AG09319 (cell line): ENCODE data around the gene MADCAM1.

Experiments used
- DNase-seq: peaks from one replicate; pipeline ENCODE4 v3.0.0-alpha.2; 2010; ENCODE audit warnings: low read depth; ENCODE audit errors: extremely low read depth
- TF ChIP-seq, protein P1 (sequence below): IDR thresholded peaks from 2 replicates; pipeline ENCODE4 v1.5.1; 2011; ENCODE audit warnings: low read depth, mild to moderate bottlenecking, inconsistent platforms, low read length, moderate library complexity

MADCAM1 gene

DNA sequence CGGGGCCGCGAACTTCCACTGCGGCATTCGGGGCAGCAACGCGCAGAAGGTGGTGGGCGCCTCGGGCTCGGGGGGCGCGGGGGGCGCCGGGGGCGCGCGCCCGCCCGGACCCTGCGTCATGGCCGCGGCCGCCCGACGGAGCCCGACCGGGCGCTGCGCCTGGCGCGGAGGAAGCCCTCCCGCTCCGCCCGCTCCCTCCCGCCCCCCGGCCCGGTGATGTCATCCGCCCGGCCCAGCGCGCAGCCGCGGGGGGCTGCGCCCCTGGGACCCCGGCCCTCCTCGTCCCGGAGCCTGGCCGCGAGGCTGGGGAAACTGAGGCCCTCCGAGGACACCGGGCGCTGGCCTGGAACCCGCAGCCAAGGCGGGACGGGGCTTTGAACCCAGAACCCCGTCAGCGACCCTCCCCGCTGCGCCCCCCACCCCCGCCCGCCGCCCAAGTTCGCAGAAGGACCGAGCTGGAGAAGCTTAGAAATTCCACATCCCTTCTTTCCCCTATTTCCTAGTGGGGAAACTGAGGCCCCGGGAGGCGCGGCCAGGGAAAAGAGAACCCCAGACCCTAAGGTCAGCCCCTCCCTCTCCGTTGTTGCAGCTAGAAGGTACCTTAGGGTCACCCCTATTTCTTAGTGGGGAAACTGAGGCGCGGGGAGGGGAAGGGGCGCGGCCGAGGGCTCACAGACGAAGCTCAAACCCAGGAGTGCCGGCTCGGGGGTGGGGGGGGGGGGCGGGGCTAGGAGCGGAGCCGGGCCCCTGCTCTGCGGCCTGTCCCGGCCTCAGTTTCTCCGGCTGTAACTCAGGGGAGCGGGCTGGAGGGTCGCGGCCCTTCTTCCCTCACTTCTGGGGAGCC is 35.2 kb upstream of the MADCAM1 start, which contains the start of gene SHC2:
Gene SHC2 (minus strand): TSS at position 157 of the 844 bp plus-strand sequence. CDS start 37 bp downstream, at position 120.
- no peak for DNase-seq
- TF ChIP-seq, protein P1, sequence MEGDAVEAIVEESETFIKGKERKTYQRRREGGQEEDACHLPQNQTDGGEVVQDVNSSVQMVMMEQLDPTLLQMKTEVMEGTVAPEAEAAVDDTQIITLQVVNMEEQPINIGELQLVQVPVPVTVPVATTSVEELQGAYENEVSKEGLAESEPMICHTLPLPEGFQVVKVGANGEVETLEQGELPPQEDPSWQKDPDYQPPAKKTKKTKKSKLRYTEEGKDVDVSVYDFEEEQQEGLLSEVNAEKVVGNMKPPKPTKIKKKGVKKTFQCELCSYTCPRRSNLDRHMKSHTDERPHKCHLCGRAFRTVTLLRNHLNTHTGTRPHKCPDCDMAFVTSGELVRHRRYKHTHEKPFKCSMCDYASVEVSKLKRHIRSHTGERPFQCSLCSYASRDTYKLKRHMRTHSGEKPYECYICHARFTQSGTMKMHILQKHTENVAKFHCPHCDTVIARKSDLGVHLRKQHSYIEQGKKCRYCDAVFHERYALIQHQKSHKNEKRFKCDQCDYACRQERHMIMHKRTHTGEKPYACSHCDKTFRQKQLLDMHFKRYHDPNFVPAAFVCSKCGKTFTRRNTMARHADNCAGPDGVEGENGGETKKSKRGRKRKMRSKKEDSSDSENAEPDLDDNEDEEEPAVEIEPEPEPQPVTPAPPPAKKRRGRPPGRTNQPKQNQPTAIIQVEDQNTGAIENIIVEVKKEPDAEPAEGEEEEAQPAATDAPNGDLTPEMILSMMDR = no peak

DNA sequence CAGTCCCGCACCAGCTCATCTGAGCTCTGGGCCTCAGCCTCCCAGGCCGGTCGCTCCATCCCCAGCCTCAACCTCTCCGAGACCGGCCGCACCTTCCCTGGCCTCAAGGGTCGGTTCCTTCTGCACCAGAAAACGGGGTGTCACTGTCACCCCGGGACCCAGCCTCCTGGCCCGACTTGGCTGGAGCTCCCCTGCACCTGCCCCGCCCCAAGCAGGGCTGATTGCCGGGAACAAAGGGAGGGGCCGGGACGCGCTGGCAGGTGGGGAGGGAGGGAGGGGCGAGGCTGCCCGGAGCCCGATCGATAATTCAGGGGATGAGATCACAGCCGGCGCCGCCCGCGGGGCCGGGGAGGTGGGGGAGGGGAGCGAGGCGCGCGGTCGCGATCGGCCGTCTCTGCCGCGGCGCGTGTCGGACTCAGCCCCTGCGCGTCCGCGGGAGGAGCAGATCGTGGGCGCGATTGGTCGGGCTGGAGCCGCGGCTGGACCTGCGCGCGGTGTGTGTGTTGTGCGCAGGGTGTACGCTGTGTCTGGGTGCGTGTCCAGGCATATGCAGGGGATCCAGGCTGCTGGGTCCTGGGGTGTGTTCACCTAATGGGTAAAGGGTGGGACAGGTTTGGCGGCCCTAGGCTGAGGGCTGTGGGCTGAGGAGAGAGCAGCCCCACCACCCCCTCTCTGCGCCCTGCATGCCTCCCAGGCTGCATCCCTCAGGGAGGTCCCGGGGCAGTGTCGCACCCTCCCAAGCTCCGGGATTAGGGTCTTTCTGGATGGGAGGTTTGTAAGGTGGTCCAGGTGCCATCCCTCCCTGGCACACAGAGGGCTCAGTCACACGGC is 34.4 kb upstream of the MADCAM1 start:
- TF ChIP-seq, protein P1 = no peak
- DNase-seq = no peak

DNA sequence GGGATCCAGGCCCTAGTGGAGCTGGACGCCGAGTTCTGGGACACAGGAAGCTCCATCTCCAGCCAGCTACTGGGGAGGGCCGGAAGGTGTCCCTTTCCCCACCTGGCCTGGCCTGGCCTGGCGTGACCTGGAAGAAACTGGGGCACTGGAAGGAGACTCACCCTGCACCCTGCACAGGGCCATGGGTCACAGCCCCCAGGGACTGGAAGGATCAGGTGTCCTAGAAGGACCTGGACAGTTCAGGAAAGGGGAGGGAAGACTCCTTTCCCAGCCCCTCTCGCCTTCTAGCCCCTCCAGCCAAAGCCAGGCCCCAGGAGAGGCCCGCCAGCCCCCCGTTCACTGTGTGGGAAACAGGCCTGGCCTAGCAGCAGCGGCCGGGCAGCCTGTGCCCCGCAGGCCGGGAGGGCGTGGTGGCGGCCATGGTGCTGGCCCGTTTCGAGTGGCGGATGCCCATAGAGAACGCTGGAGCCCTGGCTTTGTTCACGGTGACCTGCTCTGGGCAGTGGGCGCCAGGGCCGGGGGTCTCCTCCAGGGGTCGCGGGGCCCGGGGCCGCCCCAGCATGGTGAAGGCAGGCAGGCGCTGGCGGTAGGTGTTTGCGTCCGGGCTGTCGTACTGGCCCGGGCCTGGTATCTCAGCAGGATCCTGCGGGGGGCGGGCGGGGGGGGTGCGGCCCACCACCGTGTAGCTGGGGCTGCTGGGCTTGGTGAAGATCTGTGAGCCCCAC is 32.6 kb upstream of the MADCAM1 start:
- no peak for DNase-seq
- TF ChIP-seq, protein P1 = no peak

DNA sequence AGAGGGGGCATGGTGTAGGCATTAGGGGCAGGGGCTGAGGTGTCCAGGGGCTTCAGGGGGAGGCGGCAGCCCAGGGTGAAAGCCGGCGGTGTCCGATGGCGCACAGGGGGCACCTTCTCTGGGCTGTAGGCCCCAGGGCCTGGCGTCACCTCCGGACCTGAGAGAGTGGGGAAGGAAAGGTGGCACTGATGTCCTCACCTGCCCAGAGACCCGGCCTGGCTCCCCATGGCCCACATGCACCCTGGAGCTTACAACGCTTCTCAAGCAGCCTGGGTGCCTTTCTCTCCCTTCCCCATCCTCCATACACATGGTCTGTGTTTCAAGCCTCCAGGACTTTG is 32.1 kb upstream of the MADCAM1 start:
- TF ChIP-seq, protein P1 = no peak
- DNase-seq = no peak

DNA sequence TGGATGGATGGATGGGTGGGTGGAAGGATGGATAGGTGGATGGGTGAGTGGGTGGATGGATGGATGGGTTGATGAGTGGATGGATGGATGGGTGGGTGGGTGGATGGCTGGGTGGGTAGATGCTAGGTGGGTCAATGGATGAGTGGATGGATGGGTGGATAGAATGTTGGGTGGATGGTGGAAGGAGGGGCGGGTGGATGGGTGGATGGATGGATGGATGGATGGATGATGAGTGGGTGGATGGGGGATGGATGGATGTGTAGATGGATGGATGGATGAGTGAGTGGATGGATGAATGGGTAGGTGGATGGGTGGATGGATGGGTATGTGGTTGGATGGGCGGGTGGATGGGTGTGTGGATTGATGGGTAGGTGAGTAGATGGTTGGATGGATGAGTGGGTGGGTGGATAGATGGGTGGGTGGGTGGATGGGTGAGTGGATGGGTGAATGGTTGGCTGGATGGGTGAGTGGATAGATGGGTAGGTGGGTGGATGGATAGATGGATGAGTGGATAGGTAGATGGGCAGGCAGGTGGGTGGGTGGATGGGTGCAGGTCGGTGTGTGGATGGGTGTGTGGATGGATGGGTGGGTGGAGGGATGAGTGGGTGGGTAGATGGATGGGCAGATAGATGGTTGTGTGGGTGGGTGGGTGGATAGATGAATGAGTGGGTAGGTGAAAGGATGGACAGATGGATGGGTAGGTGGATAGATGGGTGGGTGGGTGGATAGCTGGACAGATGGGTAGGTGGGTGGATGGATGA is 31.1 kb upstream of the MADCAM1 start:
- DNase-seq = no peak
- TF ChIP-seq, protein P1 = no peak

DNA sequence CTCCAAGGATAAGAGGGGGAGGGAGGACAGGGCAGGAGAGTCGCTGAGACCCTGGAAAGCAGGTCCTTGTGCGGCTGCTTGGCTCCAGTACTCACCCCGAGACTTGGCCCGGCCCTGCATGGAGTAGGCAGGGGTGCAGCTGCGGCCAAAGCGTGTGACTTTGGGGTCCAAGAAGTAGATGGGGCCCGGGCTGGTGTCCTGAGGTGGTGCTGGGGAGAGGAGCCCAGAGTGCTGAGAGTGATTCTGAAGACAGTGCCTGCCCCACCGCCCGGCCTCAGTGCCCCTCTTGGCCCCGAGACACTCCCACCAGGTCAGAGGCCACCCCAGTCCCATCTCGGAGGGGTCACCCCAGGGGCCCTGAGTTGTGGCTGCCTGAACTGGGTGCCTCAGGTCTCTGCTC is 28.7 kb upstream of the MADCAM1 start:
- DNase-seq = no peak
- TF ChIP-seq, protein P1 = no peak
